Transverse colon (tissue), 4 donors: ENCODE measurements around the gene GNG13.

Experiments used
- CTCF ChIP-seq, 5 experiments: fragments of 200-600 bp in 3 of 5; fragments of 450-650 bp in 2 of 5; sonication (generic) in 3 of 5; IDR thresholded peaks; 1 replicate in 2 of 5; 2 replicates in 3 of 5; pipeline ENCODE4 v1.5.1; 2016 to 2017; ENCODE audit warnings: antibody characterized with exemption in 5 of 5, inconsistent platforms in 3 of 5, mild to moderate bottlenecking in 2 of 5, moderate library complexity in 1 of 5
- EP300 ChIP-seq: sonication (generic); formaldehyde crosslinking; IDR thresholded peaks from one replicate; pipeline ENCODE4 v1.6.1; 2017; ENCODE audit warnings: antibody characterized with exemption, low read depth
- POLR2AphosphoS5 ChIP-seq, 3 donors: sonication (generic); formaldehyde crosslinking; IDR thresholded peaks; one replicate each; pipeline ENCODE4 v1.6.1; 2016; ENCODE audit warnings: antibody characterized with exemption in 3 of 3

GRCh38 chr16:778447-778846 is 22.1 kb downstream of the GNG13 start:
- TF ChIP-seq CTCF (IDR thresholded peaks at IDR 0.05) (no peak), EP300 (no peak), POLR2AphosphoS5 (IDR thresholded peaks at IDR 0.05) (no peak)
